GM12864 (cell line): Measurements from ENCODE around the gene WDR5.

Source experiments
- DNase-seq: peaks from one replicate; pipeline ENCODE4 v3.0.0-alpha.2; 2011; ENCODE audit warnings: low read depth
- H3K4me3 ChIP-seq: 2 replicates; pipeline ENCODE4 v1.5.1; 2011; ENCODE audit warnings: mild to moderate bottlenecking, low read depth, low read length, control low read depth
- TF ChIP-seq, protein P1 (sequence below): IDR thresholded peaks from 2 replicates; pipeline ENCODE4 v1.5.1; 2011; ENCODE audit warnings: low read depth, mild to moderate bottlenecking, moderate library complexity, low read length, control low read depth, inconsistent platforms; ENCODE audit errors: missing control alignments

WDR5 gene

DNA sequence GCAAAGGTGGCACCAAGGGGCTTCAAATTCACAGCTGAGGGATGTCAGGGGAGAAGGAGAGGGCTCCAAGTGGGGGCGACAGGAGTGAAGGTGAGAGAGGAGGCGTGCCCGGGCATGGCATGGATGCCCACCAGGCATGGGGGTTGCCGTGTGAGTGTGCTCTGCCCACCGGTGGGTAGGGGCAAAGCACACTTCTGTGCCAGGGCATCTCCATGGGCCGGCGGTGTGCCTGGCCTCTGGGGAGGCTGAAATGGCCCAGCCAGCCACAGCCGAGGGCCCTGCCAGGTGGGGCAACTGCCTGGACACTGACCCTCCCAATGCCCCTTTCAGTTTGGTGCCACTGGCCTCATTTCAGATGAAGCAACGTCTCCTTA lies 42.5 kb downstream of the WDR5 start:
- no peak for DNase-seq
- H3K4me3 ChIP-seq: no peak overlapping the region
- TF ChIP-seq, protein P1, sequence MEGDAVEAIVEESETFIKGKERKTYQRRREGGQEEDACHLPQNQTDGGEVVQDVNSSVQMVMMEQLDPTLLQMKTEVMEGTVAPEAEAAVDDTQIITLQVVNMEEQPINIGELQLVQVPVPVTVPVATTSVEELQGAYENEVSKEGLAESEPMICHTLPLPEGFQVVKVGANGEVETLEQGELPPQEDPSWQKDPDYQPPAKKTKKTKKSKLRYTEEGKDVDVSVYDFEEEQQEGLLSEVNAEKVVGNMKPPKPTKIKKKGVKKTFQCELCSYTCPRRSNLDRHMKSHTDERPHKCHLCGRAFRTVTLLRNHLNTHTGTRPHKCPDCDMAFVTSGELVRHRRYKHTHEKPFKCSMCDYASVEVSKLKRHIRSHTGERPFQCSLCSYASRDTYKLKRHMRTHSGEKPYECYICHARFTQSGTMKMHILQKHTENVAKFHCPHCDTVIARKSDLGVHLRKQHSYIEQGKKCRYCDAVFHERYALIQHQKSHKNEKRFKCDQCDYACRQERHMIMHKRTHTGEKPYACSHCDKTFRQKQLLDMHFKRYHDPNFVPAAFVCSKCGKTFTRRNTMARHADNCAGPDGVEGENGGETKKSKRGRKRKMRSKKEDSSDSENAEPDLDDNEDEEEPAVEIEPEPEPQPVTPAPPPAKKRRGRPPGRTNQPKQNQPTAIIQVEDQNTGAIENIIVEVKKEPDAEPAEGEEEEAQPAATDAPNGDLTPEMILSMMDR: no peak

DNA sequence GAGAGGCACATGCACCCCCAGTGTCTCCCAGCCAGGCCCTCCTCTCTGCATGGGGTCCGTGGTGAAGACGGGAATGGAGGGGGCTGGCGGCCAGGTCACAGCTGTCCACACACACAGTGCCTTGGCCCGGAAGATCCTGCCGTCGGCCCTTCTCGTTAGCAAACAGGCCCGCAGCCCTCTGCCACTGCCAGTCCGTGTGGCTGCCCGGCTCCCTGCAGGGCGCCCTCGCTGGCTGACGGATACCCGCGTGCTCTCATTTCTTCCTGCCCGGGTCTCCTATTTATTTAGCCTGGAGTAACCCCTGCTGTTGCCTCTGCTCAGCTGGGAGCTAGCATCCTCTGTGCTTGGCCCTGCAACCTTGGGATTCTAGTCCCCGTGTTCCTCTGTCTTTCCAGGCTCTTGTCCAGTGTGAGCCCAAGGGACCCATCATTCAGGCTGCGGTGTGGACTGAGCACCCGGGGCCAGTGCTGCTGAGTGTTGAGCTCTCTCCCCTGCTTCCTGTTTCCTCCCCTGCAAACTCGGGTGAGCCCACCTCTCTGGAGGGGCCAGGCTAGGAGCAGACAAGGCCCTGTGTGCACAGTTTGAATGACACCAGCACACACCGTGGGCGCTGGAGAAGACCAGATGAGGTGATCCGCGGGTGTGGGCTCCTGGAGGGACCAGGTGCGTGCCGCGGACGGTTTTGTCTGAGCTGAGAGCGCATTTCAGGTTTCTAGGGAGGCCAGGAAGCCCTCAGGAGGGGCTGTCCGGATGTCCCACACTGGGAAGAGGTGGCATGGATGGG lies 43.1 kb downstream of the WDR5 start:
- TF ChIP-seq, protein P1: no peak
- no peak overlapping the region for H3K4me3 ChIP-seq
- no peak for DNase-seq

DNA sequence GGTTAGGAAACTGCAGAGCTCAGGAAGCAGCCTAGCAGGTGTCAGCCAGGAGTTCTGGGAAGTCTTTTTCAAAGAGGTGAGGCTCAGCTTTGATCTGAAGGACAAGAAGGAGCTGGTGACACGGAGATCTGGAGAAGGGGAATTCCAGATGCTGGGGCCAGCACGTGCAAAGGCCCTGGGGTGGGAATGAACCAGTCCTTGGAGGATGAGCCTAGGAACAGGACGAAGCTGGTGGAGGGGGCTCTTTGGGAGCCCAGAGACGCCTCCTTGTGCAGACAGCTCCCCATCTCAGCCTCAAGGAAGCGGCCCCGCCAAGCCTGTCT lies 43.7 kb downstream of the WDR5 start:
- no peak overlapping the region for H3K4me3 ChIP-seq
- DNase-seq: no peak
- TF ChIP-seq, protein P1: no peak

DNA sequence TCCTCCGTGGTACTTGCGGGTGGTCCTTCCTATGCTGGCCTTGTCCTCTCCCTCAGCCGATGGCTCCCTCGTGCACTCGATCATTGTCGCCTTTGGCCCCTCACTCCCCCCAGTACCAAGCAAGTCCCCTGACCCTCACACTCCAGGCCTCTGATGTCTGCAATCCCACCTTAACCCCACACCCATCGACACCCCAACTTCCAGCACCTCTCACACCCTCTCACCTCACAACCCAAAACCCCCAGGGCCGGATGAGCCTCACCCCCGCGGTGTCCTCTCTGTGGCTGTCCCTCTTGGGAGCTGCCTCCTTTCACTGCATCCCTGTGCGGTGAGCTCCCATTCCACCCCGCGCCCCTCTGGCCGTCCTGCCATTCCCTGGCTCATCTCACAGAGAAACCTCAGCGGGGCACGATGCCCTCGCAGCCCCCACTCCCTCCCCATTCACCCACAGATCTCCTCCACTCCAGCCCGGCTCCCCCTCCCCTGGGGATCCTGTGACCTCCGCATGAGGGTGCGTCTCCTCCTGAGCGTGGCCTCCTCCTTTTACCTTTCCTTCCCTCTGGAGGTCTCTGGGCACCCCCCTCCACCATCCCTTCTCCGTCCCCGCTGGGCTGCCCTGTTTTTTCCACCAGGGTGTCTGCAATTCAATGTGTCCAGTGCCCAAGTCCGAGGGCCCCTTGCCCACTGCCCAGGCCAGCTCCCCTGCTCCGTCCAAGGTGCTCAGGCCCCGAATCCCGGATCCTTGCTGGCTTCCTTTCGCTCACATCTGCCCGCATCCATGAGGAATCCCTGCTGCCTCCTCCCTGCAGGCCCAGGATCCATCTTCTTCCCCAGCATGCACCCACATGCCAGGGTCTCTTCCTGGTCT lies 44.3 kb downstream of the WDR5 start:
- no peak overlapping the region for H3K4me3 ChIP-seq
- TF ChIP-seq, protein P1: no peak
- DNase-seq: no peak

DNA sequence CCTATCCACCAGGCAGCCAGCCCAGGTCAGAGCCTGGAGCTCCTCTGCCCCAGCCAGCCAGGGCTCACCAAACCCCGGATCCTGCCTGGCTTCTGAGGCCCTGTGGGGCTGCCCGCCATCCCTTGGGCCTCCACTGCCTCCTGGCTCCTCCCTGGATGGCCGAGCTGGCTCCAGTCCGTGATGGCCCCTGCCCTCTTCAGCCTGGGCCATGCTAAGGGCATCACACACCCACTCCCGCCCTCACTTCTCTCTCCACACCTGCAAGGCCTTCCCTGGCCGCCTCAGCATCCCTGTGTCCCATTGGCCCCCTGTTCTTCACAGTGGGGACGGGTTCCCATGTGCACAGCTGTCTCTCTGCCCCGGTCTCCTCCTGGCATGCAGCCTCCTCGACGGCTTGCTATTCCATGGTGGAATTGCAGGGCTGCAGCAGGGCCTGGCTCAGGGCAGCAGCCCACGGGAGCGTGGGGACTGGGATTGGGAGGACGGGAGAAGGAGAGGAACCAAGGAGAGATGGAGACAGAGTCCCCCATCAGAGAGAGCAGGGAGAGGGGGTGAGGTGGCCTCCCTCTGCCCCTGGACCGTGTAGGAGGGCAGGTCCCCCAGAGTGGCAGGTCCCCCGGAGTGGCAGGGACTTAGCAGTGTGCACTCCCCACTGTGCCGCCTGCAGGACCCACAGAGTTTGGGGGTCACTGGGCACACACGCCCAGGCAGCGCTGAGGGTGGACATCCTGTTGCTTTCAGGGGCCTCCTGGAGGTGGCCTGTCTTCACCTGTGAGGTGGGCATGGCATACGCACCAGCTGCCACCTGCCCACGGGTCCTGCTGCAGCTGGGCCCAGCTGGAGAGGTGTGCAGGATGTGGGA lies 45.1 kb downstream of the WDR5 start:
- DNase-seq: no peak
- no peak overlapping the region for H3K4me3 ChIP-seq
- TF ChIP-seq, protein P1: no peak

DNA sequence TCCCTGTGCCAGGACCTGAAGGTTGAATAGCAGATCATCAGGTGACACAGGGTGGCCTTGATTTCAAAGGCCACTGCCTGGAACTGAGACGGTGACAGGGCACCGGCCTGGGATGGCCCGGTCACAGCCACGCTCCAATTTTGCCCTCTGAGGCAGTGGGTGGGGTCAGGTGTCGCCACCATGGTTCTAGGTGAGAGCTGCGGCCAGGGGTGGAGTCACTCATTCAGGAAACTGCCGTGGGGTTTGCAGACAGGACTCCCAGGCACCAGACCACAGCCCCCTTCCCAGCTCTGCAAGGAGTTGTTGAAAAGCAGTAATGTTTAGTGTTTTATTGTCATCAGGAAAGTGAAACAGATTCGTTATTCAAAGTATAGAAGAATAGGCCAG lies 45.8 kb downstream of the WDR5 start:
- TF ChIP-seq, protein P1: no peak
- no peak for DNase-seq

More for the DNA sequence above, 45.8 kb downstream of the WDR5 start:
- H3K4me3 ChIP-seq: no peak overlapping the region
